Testis (tissue), 2 donors: ENCODE results near the gene ISOC2.

ENCODE experiments used
- CTCF ChIP-seq, 3 experiments: fragments of 450-650 bp in 2 of 3; fragments of 200-600 bp in 1 of 3; sonication (generic) in 1 of 3; IDR thresholded peaks; one replicate each; pipeline ENCODE4 v1.5.1; 2016 to 2019; ENCODE audit warnings: antibody characterized with exemption in 3 of 3, mild to moderate bottlenecking in 2 of 3, moderate library complexity in 1 of 3
- POLR2A ChIP-seq: fragments of 450-650 bp; IDR thresholded peaks from one replicate; pipeline ENCODE4 v1.6.1; 2017; ENCODE audit warnings: antibody characterized with exemption, mild to moderate bottlenecking, moderate library complexity

- TF ChIP-seq CTCF (IDR thresholded peaks at IDR 0.05) (no peak), POLR2A (no peak)
Measured at GRCh38 chr19:55441692-55442321, 19.6 kb downstream of the ISOC2 start.
